Left cardiac atrium (tissue), 4 donors: ENCODE data around the gene PCDHA5. TPM values are rescaled to one million over a fixed set of nuclear protein-coding genes. Genes with fewer than 3 reads are reported as not detected.
"Not testable (repeated sequence)": the region's sequence is repeated elsewhere in the genome, so short reads cannot be mapped to it uniquely, and the experiment has no call there.

ENCODE experiments used
- ATAC-seq, 2 donors: fragments of 200-7000 bp; cut with Tn5 transposase; one replicate each; pipeline ENCODE4 v1.9.1; 2020; ENCODE audit warnings: mild to moderate bottlenecking in 2 of 2, moderate library complexity in 2 of 2
- DNase-seq: peaks from one replicate; pipeline ENCODE4 v3.0.0-alpha.2; 2020
- intact Hi-C, 2 donors: fragments of 100-400 bp; cut with DNase I; formaldehyde crosslinking; loops; one replicate each; pipeline versions ENCODE4 v1.14.1 to v1.15.1; 2022 to 2023
- total RNA-seq, 2 donors: library from RNA; stranded (reverse); fragmentation: NEBNext Ultra II Directional; extraction: Animal tissue kit (Norgen Biotek cat#: 25700); gene quantifications; one replicate each; pipeline ENCODE4 v1.2.1, GENCODE V29; 2021
- donor health status: DM: no; HTN: yes; CAD: no.
- donor health status: DM: no; HTN: yes; CAD: no; lungs with severe emphysema.
- donor health status: DM: yes; HTN: yes; CAD: no.
- donor health status: Dilated cardiomyopathy.

The PCDHA5 gene
- total RNA-seq, 2 donors from 2014 or later: 0.08 TPM; not detected in 1

- DNase-seq: no peak
Observed at GRCh38 chr5:140808889-140809291, 12.5 kb upstream of the PCDHA5 start.

DNA sequence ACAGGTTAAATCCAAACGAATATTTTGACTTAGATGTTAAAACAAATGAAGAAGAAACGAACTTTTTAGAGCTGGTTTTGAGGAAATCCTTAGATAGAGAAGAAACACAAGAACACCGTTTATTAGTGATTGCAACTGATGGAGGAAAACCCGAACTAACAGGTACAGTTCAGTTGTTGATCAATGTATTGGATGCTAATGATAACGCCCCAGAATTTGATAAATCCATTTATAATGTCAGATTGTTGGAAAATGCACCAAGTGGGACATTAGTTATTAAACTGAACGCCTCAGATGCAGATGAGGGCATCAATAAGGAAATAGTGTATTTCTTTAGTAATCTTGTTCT is 842 bp downstream of the PCDHA5 start:
- ATAC-seq (no peak), DNase-seq (no peak)
- intact Hi-C loops: no loop called here

More at GRCh38 chr5:140808889-140809291, 12.5 kb upstream of the PCDHA5 start:
- intact Hi-C loops: no loop called here
- ATAC-seq: no peak

DNA sequence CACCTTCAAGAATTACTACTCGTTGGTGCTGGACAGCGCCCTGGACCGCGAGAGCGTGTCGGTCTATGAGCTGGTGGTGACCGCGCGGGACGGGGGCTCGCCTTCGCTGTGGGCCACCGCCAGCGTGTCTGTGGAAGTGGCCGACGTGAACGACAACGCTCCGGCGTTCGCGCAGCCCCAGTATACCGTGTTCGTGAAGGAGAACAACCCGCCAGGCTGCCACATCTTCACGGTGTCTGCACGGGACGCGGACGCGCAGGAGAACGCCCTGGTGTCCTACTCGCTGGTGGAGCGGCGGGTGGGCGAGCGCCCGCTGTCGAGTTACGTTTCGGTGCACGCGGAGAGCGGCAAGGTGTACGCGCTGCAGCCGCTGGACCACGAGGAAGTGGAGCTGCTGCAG is 1.6 kb downstream of the PCDHA5 start:
- ATAC-seq, DNase-seq, intact Hi-C loops: not testable (repeated sequence)

- DNase-seq (no peak), ATAC-seq (no peak)
- intact Hi-C loops: no loop called here
Observed at GRCh38 chr5:140823475-140823874, 2.1 kb downstream of the PCDHA5 start.

- intact Hi-C loops: no loop called here
- DNase-seq (no peak), ATAC-seq (no peak)
Observed at GRCh38 chr5:140827704-140828361, 6.4 kb downstream of the PCDHA5 start, which contains the start of gene PCDHA6. TSS of gene PCDHA6 (plus strand) at chr5:140827960. CDS start at chr5:140828092, 132 bp downstream.

- DNase-seq: no peak
- ATAC-seq: no peak
- intact Hi-C loops: no loop called here
Observed at GRCh38 chr5:140828362-140828737, 6.9 kb downstream of the PCDHA5 start.

- DNase-seq, ATAC-seq, intact Hi-C loops: not testable (repeated sequence)
Observed at GRCh38 chr5:140829511-140830501, 8.4 kb downstream of the PCDHA5 start.

DNA sequence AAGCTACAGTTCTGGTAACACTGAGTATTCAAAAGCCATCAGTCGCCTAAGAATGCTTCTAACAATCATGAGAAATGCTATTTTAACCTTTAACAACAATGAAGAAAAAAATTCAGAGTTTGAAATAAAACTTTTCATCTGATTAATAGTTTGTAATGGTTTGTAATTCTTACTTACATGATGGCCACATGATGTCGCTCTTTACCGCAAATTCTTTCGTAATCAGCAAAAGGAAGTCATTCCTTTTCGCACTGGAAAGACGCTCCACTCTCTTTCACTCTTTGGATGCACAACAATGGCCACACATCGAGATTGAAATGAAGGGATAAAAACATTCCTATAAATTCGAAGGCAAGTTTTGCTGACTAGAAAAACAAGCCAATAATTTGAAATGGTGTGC is 12.6 kb downstream of the PCDHA5 start, which contains the start of gene PCDHA7:
Gene PCDHA7 (plus strand): TSS at position 277 of the 400 bp plus-strand sequence. CDS start 115 bp downstream, at position 392.
- intact Hi-C loops: no loop called here
- no peak for ATAC-seq
- DNase-seq: no peak

DNA sequence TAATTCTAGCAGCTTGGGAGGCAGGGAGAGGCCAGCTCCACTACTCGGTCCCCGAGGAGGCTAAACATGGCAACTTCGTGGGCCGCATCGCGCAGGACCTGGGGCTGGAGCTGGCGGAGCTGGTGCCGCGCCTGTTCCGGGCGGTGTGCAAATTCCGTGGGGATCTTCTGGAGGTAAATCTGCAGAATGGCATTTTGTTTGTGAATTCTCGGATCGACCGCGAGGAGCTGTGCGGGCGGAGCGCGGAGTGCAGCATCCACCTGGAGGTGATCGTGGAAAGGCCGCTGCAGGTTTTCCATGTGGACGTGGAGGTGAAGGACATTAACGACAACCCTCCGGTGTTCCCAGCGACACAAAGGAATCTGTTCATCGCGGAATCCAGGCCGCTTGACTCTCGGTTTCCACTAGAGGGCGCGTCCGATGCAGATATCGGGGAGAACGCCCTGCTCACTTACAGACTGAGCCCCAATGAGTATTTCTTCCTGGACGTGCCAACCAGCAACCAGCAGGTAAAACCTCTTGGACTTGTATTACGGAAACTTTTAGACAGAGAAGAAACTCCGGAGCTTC is 13.1 kb downstream of the PCDHA5 start:
- intact Hi-C loops, ATAC-seq, DNase-seq: not testable (repeated sequence)

GRCh38 chr5:140835622-140836510 is 14.5 kb downstream of the PCDHA5 start:
- ATAC-seq: no peak
- intact Hi-C loops: no loop called here
- DNase-seq: no peak

DNA sequence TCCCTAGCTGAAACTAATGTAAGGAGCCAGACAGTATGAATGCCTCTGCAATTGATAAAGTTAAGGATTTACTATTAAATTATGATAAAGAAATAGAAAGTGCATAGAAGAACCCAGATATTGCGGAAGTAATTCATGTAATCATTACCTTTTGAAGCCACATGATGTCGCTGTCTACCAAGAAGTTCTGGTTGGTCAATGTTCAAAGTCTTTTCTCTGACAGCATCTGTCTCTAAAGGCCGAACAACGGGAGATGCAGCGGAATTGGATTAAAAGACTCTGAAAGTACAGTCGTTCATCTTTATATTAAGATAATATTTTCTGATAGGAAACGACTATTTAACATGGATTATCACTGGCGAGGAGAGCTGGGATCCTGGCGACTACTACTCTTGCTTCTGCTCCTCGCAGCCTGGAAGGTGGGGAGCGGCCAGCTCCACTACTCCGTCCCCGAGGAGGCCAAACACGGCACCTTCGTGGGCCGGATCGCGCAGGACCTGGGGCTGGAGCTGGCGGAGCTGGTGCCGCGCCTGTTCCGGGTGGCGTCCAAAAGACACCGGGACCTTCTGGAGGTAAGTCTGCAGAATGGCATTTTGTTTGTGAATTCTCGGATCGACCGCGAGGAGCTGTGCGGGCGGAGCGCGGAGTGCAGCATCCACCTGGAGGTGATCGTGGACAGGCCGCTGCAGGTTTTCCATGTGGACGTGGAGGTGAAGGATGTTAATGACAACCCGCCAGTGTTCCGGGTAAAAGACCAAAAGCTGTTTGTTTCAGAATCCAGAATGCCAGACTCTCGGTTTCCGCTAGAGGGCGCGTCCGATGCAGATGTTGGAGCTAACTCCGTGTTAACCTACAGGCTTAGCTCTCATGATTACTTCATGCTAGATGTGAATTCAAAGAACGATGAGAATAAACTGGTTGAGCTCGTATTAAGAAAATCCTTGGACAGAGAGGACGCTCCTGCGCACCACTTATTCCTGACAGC is 19.9 kb downstream of the PCDHA5 start, which contains the start of gene PCDHA8:
Gene PCDHA8 (plus strand): TSS at position 210 of the 985 bp plus-strand sequence. CDS start 135 bp downstream, at position 345.
- ATAC-seq (no peak), DNase-seq (no peak)
- intact Hi-C loops: no loop called here

DNA sequence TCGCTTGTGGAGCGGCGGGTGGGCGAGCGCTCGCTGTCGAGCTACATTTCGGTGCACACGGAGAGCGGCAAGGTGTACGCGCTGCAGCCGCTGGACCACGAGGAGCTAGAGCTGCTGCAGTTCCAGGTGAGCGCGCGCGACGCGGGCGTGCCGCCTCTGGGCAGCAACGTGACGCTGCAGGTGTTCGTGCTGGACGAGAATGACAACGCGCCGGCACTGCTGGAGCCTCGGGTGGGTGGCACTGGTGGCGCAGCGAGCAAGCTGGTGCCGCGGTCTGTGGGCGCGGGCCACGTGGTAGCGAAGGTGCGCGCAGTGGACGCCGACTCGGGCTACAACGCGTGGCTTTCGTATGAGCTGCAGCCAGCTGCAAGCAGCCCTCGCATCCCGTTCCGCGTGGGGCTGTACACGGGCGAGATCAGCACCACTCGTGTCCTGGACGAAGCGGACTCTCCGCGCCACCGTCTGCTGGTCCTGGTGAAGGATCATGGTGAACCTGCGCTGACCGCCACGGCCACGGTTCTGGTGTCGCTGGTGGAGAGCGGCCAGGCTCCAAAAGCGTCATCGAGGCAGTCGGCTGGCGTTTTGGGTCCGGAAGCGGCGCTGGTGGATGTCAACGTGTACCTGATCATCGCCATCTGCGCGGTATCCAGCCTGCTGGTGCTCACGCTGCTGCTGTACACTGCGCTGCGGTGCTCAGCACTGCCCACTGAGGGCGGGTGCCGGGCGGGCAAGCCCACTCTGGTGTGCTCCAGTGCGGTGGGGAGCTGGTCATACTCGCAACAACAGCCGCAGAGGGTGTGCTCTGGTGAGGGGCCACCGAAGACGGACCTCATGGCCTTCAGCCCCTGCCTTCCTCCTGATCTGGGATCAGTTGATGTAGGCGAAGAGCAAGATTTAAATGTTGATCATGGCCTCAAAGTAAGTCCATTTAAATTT is 21.7 kb downstream of the PCDHA5 start:
- intact Hi-C loops: no loop called here
- ATAC-seq: no peak
- no peak for DNase-seq

DNA sequence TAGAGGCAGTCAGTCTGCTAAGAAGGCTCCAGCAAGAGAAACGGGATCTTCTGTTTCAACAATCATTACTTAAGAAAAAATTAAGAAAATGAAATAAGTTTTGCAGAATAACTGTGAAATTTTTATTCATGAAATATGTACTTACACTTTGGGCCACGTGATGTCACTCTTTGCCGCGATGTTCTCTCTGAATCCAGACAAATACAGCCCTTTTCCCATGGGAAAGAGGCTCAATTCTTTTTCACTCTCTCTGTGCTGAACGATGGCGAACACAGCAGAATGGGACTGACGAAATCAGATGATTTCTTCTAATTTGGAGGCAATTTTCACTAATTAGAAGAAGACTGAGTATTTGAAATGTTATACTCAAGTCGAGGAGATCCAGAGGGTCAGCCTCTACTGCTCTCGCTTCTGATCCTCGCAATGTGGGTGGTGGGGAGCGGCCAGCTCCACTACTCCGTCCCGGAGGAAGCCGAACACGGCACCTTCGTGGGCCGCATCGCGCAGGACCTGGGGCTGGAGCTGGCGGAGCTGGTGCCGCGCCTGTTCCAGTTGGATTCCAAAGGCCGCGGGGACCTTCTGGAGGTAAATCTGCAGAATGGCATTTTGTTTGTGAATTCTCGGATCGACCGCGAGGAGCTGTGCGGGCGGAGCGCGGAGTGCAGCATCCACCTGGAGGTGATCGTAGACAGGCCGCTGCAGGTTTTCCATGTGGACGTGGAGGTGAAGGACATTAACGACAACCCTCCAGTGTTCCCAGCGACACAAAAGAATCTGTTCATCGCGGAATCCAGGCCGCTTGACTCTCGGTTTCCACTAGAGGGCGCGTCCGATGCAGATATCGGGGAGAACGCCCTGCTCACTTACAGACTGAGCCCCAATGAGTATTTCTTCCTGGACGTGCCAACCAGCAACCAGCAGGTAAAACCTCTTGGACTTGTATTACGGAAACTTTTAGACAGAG is 27.0 kb downstream of the PCDHA5 start, which contains the start of gene PCDHA9:
Gene PCDHA9 (plus strand): TSS at position 244 of the 964 bp plus-strand sequence. CDS start 114 bp downstream, at position 358.
- ATAC-seq, intact Hi-C loops, DNase-seq: not testable (repeated sequence)

DNA sequence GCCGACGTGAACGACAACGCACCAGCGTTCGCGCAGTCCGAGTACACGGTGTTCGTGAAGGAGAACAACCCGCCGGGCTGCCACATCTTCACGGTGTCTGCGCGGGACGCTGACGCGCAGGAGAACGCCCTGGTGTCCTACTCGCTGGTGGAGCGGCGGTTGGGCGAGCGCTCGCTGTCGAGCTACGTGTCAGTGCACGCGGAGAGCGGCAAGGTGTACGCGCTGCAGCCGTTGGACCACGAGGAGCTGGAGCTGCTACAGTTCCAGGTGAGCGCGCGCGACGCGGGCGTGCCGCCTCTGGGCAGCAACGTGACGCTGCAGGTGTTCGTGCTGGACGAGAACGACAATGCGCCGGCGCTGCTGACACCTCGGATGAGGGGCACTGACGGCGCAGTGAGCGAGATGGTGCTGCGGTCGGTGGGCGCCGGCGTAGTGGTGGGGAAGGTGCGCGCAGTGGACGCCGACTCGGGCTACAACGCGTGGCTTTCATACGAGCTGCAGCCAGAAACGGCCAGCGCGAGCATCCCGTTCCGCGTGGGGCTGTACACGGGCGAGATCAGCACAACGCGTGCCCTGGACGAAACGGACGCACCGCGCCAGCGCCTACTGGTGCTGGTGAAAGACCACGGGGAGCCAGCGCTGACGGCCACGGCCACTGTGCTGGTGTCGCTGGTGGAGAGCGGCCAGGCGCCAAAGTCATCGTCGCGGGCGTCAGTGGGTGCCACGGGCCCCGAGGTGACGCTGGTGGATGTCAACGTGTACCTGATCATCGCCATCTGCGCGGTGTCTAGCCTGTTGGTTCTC is 28.6 kb downstream of the PCDHA5 start:
- DNase-seq, ATAC-seq: not testable (repeated sequence)
- intact Hi-C loops: loop anchor here in 1 of 2 donors (10.0 kb wide), 1 partner anchor 195 kb away; no protein-coding TSS in a partner anchor
